CD1c-positive myeloid dendritic cell (primary cell): Measurements from ENCODE around the gene CNGA1.
"Not testable (repeated sequence)": the region's sequence is repeated elsewhere in the genome, so short reads cannot be mapped to it uniquely, and the experiment has no call there.

Experiments
- DNase-seq: peaks from one replicate; pipeline ENCODE4 v3.0.0-alpha.2; 2016; ENCODE audit errors: extremely low spot score

Gene CNGA1

DNA sequence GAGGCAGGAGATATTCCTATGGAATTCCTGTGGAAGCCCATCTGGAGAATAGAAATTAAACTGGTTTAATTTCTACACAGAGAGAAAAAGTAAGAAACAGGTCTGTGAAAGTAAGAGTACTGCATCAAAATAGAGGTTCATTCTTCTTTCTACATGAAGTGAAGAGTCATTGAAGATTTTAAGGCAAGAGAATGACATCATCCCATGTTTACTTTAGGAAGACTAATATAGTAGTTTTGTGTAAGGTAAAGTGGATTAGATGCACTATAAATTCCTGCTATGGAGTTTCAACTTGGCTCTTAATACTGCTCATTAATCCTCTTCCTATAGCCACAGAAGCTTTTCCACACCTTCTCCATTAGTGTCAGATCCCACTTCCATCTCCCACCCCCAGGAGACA lies 47.6 kb downstream of the CNGA1 start:
- no peak for DNase-seq

DNA sequence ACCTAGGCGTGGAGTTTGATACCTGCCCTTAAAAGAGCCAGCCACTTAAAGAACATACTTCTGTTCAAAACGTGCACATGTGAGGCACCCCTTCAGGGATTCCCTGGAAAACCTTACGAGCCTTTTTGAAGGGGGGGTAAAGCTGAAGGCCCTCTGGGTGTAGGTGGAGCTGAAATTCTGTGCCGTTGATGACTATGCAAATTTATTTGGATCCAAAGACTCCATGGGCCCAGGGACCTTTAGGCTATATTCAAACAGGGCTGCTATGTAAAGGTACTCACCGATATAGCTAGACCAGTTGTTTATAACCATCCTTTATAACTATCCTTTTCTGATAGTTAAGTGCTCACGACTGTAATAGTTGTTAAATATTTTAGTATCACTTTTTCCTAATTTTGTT lies 61.8 kb downstream of the CNGA1 start:
- DNase-seq, result no peak

- DNase-seq, result no peak
Observed at GRCh38 chr4:47954245-47954644, 62.2 kb downstream of the CNGA1 start.

GRCh38 chr4:47945930-47946726 lies 70.4 kb downstream of the CNGA1 start:
- no peak for DNase-seq

- no peak for DNase-seq
Observed at GRCh38 chr4:47942081-47942819, 74.2 kb downstream of the CNGA1 start.

DNA sequence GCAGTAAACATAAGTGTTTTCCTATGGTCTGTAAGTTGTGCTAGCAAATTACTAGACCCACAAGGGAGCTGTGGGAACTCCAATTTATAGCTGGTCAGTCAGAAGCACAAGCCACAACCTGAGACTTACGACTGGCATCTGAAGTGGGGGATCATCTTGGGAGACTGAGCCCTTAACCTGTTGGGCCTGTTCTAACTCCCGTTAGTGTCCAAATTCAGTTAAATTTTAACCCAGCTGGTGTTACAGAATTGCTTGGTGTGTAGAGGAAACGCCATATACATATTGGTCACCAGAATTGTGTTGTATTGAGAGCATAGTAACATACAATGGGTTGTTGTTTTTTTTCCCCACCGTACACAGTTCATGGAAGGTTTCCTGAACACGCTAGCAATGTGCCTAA lies 77.0 kb downstream of the CNGA1 start:
- DNase-seq, result no peak

DNA sequence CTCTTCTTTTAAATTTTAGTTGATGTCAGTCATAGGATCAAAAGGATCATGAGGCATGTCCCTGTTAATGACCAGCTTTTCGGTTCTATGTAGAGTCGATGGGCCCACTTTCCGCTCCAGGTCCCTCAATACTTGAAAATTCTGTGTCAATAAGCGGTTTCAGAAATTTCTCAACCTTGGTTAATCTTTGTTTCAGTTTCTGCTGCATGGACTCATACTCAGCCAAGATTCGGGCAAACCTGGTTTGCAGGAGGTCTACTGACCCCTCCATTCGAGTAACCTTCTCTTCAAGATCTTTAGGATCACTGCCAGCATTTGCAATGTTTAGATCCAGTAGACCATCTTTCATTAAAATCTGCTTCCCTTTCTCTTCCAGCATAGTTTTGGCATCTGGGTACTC lies 80.1 kb downstream of the CNGA1 start:
- DNase-seq, result no peak

GRCh38 chr4:47933840-47934239 lies 82.6 kb downstream of the CNGA1 start:
- peak; percentile 79 for DNase-seq

DNA sequence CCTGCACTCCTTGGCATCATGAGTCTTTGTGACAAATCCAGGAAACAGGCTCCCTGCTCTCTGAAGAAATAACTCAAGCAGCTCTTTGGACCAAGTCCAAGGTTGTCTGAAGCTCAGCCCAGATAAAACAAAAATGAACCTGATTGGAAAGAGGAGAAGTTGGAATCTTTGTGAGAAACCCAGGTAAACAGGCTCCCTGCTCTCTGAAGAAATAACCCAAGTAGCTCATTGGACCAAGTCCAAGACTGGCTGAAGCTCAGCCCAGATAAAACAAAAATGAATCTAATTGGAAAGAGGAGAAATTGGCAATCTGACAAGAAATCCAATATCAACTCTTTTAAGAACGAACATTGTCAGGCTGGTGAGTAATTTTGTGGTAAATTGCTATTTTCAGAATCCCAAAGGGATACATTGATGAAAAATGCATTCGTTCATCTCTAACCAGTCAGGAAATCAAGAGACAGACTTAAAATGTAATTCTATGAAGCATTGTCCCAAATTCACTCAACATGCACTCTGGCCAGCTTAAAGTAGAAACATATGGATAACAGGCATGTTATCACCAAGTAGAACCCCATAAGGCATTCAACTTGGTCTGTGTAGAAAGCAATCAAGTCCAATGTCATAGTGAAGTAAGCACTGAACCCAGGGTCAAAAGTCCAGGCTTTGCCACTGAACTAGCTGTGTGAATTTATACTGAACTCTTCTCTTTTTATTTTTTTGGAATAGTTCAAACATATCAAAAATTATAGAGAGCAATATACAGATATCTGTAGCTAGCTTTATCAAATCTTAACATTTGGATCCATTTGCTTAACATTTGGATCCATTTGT lies 85.3 kb downstream of the CNGA1 start:
- DNase-seq, result no peak

- no peak for DNase-seq
Observed at GRCh38 chr4:47929682-47930201, 86.7 kb downstream of the CNGA1 start.

GRCh38 chr4:47926667-47927258 lies 89.7 kb downstream of the CNGA1 start:
- DNase-seq, result peak; percentile 36

- peak; percentile 47 for DNase-seq
Observed at GRCh38 chr4:47923261-47923608, 93.2 kb downstream of the CNGA1 start.

DNA sequence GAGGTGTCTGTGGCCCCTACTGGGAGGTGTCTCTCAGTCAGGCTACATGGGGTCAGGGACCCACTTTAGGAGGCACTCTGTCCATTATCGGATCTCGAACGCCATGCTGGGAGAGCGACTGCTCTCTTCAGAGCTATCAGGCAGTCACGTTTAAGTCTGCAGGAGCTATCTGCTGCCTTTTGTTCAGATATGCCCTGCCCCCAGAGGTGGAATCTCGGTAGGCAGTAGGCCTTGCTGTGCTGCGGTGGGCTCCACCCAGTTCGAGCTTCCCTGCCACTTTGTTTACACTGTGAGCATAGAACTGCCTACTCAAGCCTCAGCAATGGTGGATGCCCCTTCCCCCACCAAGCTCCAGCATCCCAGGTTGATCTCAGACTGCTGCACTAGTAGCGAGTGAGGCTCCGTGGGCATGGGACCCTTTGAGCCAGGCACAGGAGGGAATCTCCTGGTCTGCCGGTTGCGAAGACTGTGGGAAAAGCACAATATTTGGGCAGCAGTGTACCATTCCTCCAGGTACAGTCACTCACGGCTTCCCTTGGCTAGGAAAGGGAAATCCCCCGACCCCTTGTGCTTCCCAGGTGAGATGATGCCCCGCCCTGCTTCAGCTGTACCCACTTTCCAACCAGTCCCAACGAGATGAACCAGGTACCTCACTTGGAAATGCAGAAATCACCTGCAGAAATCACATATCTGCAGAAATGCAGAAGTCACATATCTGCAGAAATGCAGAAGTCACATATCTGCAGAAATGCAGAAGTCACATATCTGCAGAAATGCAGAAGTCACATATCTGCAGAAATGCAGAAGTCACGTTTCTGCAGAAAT lies 93.8 kb downstream of the CNGA1 start:
- DNase-seq, result not testable (repeated sequence)

GRCh38 chr4:47917163-47917562 lies 99.3 kb downstream of the CNGA1 start:
- DNase-seq, result not testable (repeated sequence)

DNA sequence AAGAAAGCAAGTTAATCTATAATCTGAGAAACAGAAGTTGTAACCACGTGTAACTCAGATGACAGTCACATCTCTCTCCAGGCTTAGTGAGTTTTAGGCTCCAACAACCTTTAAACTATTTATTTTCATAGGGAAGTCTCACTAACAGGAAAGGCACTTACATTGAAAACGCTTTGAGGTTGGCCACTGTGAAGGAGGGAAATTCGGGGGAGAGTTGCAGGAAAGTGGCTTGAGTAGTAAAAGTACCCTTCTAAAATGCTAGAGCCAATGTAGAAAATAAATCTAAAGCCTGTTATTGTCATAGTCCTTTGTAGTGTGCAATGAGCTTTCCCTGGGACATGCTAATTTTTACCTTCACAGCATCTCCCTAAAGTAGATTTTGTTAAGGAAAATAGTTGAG lies 101.1 kb downstream of the CNGA1 start:
- DNase-seq, result peak; percentile 13

GRCh38 chr4:47914926-47915237 lies 101.6 kb downstream of the CNGA1 start:
- no peak for DNase-seq

DNA sequence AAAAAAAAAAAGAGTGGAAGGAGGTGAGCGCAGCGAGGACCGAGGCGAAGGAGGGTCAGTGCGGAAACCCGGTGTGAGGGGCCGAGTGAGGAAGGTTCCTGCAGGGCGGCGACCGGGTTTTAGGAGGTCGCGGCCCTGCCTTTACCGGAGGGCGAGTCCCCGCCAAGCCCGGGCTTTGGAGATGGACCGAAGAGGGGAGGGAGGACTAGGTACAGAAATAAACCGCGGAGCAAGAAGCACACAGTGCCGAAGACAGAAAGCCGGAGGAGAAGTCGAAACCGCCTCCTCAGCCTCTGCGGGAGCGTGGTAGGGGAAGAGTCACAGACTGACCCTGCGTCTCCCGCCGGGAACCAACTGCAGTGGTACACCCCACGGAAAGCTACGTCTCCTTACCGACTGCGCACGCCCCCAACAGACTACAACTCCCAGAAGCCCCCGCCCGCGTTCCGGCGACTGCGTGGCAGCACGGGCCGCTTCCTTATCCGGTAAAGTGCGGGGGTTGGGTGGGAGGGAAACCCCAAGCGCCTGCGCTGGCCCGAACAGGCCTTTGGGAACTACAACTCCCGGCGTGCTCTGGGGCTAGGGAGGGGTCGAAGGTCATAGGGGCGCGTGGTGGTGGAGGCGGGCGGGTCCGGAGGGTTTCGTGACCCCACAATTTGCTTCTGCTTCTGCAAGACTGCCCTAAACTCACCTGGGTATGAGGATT lies 102.1 kb downstream of the CNGA1 start, which contains the start of gene NFXL1:
Gene NFXL1, minus strand, starts transcription at position 364 of the 706 bp plus-strand sequence. CDS start 380 bp downstream, outside the sequence.
- peak; percentile 97 for DNase-seq

GRCh38 chr4:47913861-47914219 lies 102.6 kb downstream of the CNGA1 start:
- DNase-seq, result peak; percentile 20

DNA sequence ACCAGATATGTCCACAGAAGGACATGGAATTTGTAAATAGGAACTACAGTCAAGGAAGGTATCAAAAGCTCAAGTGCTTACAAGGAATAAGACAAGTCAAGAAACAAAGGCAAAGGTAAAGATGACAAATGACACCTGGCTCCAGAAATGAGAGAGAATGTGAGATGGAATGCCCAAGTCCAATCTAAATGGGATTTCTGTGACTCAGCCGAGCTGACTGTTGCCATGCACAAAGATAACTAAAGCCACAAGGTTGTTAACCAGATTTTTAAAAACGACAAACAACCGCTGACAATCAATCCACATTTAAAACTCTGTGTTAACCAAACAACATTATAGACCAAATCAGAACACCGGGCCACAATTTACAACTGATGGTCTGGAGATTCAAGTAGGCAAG lies 103.2 kb downstream of the CNGA1 start:
- DNase-seq, result no peak

DNA sequence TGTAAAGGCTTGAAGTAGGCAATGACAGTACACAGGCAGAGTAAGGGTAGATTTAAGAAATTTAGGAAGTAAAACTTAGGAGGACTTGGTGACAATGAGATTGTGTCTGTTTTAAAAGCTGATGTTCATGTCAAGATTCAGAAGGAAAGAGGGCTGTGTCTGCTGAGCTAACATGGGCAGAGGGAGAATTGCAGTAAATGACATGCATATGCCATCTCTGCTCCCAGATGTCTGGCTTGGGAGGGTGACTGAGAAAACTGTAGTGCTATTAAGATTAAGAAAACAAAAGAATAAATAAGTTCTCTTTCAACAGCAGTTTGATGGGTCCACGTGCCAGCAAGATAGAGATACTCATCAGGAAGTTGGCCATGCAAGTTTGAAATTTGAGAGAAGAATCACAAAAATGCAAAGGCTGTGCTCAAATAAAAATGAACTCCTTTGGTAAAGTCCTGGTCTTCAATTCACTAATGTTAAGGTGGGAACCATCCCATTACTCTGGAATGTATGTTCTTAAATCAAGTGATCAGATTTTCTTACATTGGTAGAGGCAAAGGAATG lies 109.3 kb downstream of the CNGA1 start:
- no peak for DNase-seq
